DMS 273 (cell line): ENCODE results near the gene TBC1D24.
A peak's percentile ranks its signal among the peaks of the same experiment; 100 is the strongest.

Experiments
- DNase-seq: peaks from one replicate; lab custom pipeline; 2025; ENCODE audit not compliant: unreplicated experiment; lab: John Stamatoyannopoulos, UW

Gene TBC1D24

GRCh38 chr16:2497695-2498484 lies 23.0 kb downstream of the TBC1D24 start:
- peak; percentile 83 for DNase-seq

GRCh38 chr16:2498531-2499253 lies 23.8 kb downstream of the TBC1D24 start:
- peak; percentile 60 for DNase-seq

GRCh38 chr16:2499454-2499853 lies 24.5 kb downstream of the TBC1D24 start:
- no peak for DNase-seq

GRCh38 chr16:2499890-2500429 lies 25.0 kb downstream of the TBC1D24 start:
- no peak for DNase-seq

GRCh38 chr16:2500430-2500917 lies 25.5 kb downstream of the TBC1D24 start:
- DNase-seq = no peak

GRCh38 chr16:2500918-2501750 lies 26.2 kb downstream of the TBC1D24 start:
- DNase-seq = peak; percentile 93

- DNase-seq = no peak
These were observed 27.3 kb downstream of the TBC1D24 start for GRCh38 chr16:2501946-2502895.

GRCh38 chr16:2505695-2506094 lies 30.8 kb downstream of the TBC1D24 start:
- DNase-seq = no peak

GRCh38 chr16:2507052-2507659 lies 32.2 kb downstream of the TBC1D24 start:
- no peak for DNase-seq

GRCh38 chr16:2507665-2508064 lies 32.7 kb downstream of the TBC1D24 start:
- no peak for DNase-seq

- no peak for DNase-seq
These were observed 33.9 kb downstream of the TBC1D24 start for GRCh38 chr16:2508722-2509400.

GRCh38 chr16:2511128-2511800 lies 36.3 kb downstream of the TBC1D24 start:
- DNase-seq = no peak

- DNase-seq = no peak
These were observed 37.2 kb downstream of the TBC1D24 start for GRCh38 chr16:2511996-2512734.

GRCh38 chr16:2512735-2513404 lies 37.9 kb downstream of the TBC1D24 start:
- DNase-seq = peak; percentile 56

- peak; percentile 98 for DNase-seq
These were observed 38.7 kb downstream of the TBC1D24 start, which contains the start of gene ATP6V0C for GRCh38 chr16:2513405-2514332. TSS of gene ATP6V0C (plus strand) at chr16:2513952. CDS start at chr16:2514104, 152 bp downstream.
